Immature natural killer cell (primary cell): ENCODE results near the gene VWA7. TPM values are rescaled to one million over a fixed set of nuclear protein-coding genes. Genes with fewer than 3 reads are reported as not detected.

Experiments
- polyA plus RNA-seq, 3 donors: library from polyadenylated mRNA; unstranded; fragments of 300-500 nt; fragmentation: Illumina TruSeq; gene quantifications; one replicate each; pipeline ENCODE4 v1.2.3, GENCODE V29; 2021

VWA7 gene
- polyA plus RNA-seq, 3 donors from 2014 or later: 0.21 to 1.8 (median 0.93) TPM

Other genes starting within 250 kb of the VWA7 start
- not detected for gene MCCD1, start 248.4 kb downstream of the VWA7 start, polyA plus RNA-seq
- 10 to 100 TPM; 49.7 to 71.6 (median 56.2) TPM for gene DDX39B, start 235.3 kb downstream of the VWA7 start, polyA plus RNA-seq
- gene ATP6V1G2, start 230.7 kb downstream of the VWA7 start, polyA plus RNA-seq: not detected
- 10 to 100 TPM in 2 of 3 donors, 1 to 10 TPM in 1; 5.0 to 15.0 (median 13.6) TPM for gene NFKBIL1, start 229.7 kb downstream of the VWA7 start, polyA plus RNA-seq
- 1 to 10 TPM; 1.4 to 6.6 (median 3.1) TPM for gene LTA, start 205.0 kb downstream of the VWA7 start, polyA plus RNA-seq
- gene TNF, start 201.8 kb downstream of the VWA7 start, polyA plus RNA-seq: 1 to 10 TPM; 2.1 to 5.9 (median 5.6) TPM
- 100 to 1,000 TPM; 132 to 137 (median 133) TPM for gene LTB, start 194.9 kb downstream of the VWA7 start, polyA plus RNA-seq
- gene LST1, start 191.1 kb downstream of the VWA7 start, polyA plus RNA-seq: 10 to 100 TPM; 20.3 to 44.8 (median 42.3) TPM
- gene NCR3, start 184.3 kb downstream of the VWA7 start, polyA plus RNA-seq: 100 to 1,000 TPM; 393 to 414 (median 409) TPM
- gene AIF1, start 162.1 kb downstream of the VWA7 start, polyA plus RNA-seq: 10 to 100 TPM in 2 of 3 donors, 1 to 10 TPM in 1; 6.6 to 44.1 (median 40.3) TPM
- gene PRRC2A, start 156.6 kb downstream of the VWA7 start, polyA plus RNA-seq: 10 to 100 TPM in 1 of 3 donors, 1 to 10 TPM in 1, not detected in 1; 2.3 to 13.4 TPM
- 10 to 100 TPM in 2 of 3 donors, 1 to 10 TPM in 1; 8.5 to 22.7 (median 16.2) TPM for gene BAG6, start 124.7 kb downstream of the VWA7 start, polyA plus RNA-seq
- gene APOM, start 121.4 kb downstream of the VWA7 start, polyA plus RNA-seq: 1 to 10 TPM; 1.8 to 5.7 (median 3.9) TPM
- 10 to 100 TPM; 23.6 to 41.6 (median 26.3) TPM for gene C6orf47, start 116.5 kb downstream of the VWA7 start, polyA plus RNA-seq
- 10 to 100 TPM; 17.2 to 29.3 (median 22.9) TPM for gene GPANK1, start 112.3 kb downstream of the VWA7 start, polyA plus RNA-seq
- 100 to 1,000 TPM; 253 to 291 (median 289) TPM for gene CSNK2B, start 111.2 kb downstream of the VWA7 start, polyA plus RNA-seq
- gene LY6G5B, start 107.4 kb downstream of the VWA7 start, polyA plus RNA-seq: 1 to 10 TPM in 1 of 3 donors, under 1 TPM in 2; 0.44 to 1.8 (median 0.47) TPM
- 1 to 10 TPM; 4.6 to 9.7 (median 6.1) TPM for gene LY6G5C, start 96.3 kb downstream of the VWA7 start, polyA plus RNA-seq
- 10 to 100 TPM; 43.6 to 53.7 (median 47.0) TPM for gene ABHD16A, start 74.0 kb downstream of the VWA7 start, polyA plus RNA-seq
- 1 to 10 TPM in 1 of 3 donors, not detected in 2; 2.5 TPM for gene LY6G6F, start 70.5 kb downstream of the VWA7 start, polyA plus RNA-seq
- not detected for gene LY6G6D, start 62.0 kb downstream of the VWA7 start, polyA plus RNA-seq
- not detected for gene LY6G6C, start 55.6 kb downstream of the VWA7 start, polyA plus RNA-seq
- 10 to 100 TPM in 1 of 3 donors, 1 to 10 TPM in 2; 2.6 to 10.9 (median 6.3) TPM for gene MPIG6B, start 54.0 kb downstream of the VWA7 start, polyA plus RNA-seq
- gene DDAH2, start 48.0 kb downstream of the VWA7 start, polyA plus RNA-seq: 100 to 1,000 TPM in 1 of 3 donors, 10 to 100 TPM in 2; 58.5 to 112 (median 74.9) TPM
- 1,000 to 10,000 TPM; 1,179 to 1,674 (median 1,350) TPM for gene CLIC1, start 40.8 kb downstream of the VWA7 start, polyA plus RNA-seq
- gene MSH5, start 37.3 kb downstream of the VWA7 start, polyA plus RNA-seq: 1 to 10 TPM in 2 of 3 donors, not detected in 1; 2.1 to 2.5 TPM
- not detected for gene SAPCD1, start 14.7 kb downstream of the VWA7 start, polyA plus RNA-seq
- gene VARS1, start 18.4 kb upstream of the VWA7 start, polyA plus RNA-seq: 10 to 100 TPM; 26.5 to 44.6 (median 28.8) TPM
- gene LSM2, start 29.6 kb upstream of the VWA7 start, polyA plus RNA-seq: 10 to 100 TPM; 77.7 to 97.1 (median 94.6) TPM
- gene HSPA1L, start 38.0 kb upstream of the VWA7 start, polyA plus RNA-seq: 1 to 10 TPM in 2 of 3 donors, under 1 TPM in 1; 0.70 to 3.8 (median 2.4) TPM
- gene HSPA1A, start 38.2 kb upstream of the VWA7 start, polyA plus RNA-seq: 10 to 100 TPM in 2 of 3 donors, 1 to 10 TPM in 1; 9.7 to 81.3 (median 22.5) TPM
- 1 to 10 TPM; 1.5 to 3.2 (median 1.9) TPM for gene HSPA1B, start 50.4 kb upstream of the VWA7 start, polyA plus RNA-seq
- 10 to 100 TPM; 37.5 to 44.9 (median 40.5) TPM for gene NEU1, start 85.5 kb upstream of the VWA7 start, polyA plus RNA-seq
- gene SLC44A4, start 101.7 kb upstream of the VWA7 start, polyA plus RNA-seq: not detected
- 10 to 100 TPM; 18.8 to 52.1 (median 21.5) TPM for gene EHMT2, start 120.4 kb upstream of the VWA7 start, polyA plus RNA-seq
- gene ZBTB12, start 124.8 kb upstream of the VWA7 start, polyA plus RNA-seq: not detected
- gene C2, start 150.4 kb upstream of the VWA7 start, polyA plus RNA-seq: under 1 TPM in 1 of 3 donors, not detected in 2; 0.74 TPM
- gene CFB, start 168.8 kb upstream of the VWA7 start, polyA plus RNA-seq: under 1 TPM in 1 of 3 donors, not detected in 2; 0.27 TPM
- 10 to 100 TPM; 73.3 to 84.6 (median 76.9) TPM for gene NELFE, start 181.6 kb upstream of the VWA7 start, polyA plus RNA-seq
- 10 to 100 TPM; 14.1 to 20.6 (median 19.3) TPM for gene SKIC2, start 181.8 kb upstream of the VWA7 start, polyA plus RNA-seq
- gene DXO, start 194.8 kb upstream of the VWA7 start, polyA plus RNA-seq: 10 to 100 TPM in 2 of 3 donors, 1 to 10 TPM in 1; 9.2 to 19.5 (median 17.2) TPM
- gene C4A, start 204.7 kb upstream of the VWA7 start, polyA plus RNA-seq: not detected
- under 1 TPM in 1 of 3 donors, not detected in 2; 0.67 TPM for gene C4B, start 237.5 kb upstream of the VWA7 start, polyA plus RNA-seq